GM18951 (cell line): ENCODE results near the gene OSBPL10.

Experiments used
- POLR2A ChIP-seq: IDR thresholded peaks from 4 replicates; pipeline ENCODE4 v1.6.1; 2011; ENCODE audit warnings: mild to moderate bottlenecking; ENCODE audit not compliant: insufficient read length, insufficient read depth; ENCODE audit errors: extremely low read depth
- in situ Hi-C: fragments of 300-500 bp; cut with MboI; formaldehyde crosslinking; loops from one replicate; pipeline ENCODE4 v1.12.0; 2022; ENCODE audit warnings: low sequenced_read_pairs, mixed read lengths, inconsistent platforms; ENCODE audit not compliant: unreplicated experiment

OSBPL10 gene

GRCh38 chr3:31959251-31959650, 21.8 kb downstream of the OSBPL10 start:
- no peak for TF ChIP-seq POLR2A
- in situ Hi-C loops: no loop called here

GRCh38 chr3:31958701-31959152, 22.3 kb downstream of the OSBPL10 start:
- in situ Hi-C loops: no loop called here
- TF ChIP-seq POLR2A: no peak

DNA sequence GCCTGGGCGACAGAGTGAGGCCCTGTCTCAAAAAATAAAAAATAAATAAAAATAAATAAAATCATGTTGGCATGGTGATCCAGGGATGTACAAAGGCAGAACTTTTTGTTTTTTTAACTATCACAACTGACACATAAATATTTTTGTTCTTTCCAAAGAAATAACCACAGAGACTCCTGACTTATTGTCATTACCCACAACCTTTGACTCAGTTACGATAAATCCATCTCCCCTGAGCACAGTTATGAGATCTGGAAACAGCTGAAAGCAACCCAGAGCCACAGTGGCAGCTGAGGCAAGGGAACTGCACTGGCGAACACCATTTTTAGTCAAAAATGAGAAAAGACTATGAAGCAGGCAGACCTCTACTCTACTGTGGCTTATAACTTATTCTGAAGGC, 24.0 kb downstream of the OSBPL10 start:
- TF ChIP-seq POLR2A: no peak
- in situ Hi-C loops: no loop called here

GRCh38 chr3:31955581-31955980, 25.5 kb downstream of the OSBPL10 start:
- TF ChIP-seq POLR2A: no peak
- in situ Hi-C loops: no loop called here

DNA sequence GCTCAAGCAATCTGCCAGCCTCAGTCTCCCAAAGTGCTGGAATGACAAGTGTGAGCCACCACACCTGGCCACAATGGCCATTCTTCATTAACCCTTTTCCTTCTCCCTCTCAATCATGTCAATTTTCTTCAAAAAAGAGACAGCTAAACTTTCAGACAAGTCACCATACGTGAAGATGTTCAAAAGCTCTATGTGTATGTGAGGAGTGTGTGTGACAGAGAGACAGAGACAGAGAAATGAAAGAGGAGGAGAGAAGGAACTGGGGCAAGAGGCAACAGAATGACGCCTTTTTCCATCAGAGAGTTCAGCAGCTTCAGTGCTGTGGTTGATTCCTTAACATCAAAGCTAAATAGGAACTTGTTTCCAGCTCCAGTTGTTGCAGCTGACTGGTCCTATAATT, 27.4 kb downstream of the OSBPL10 start:
- in situ Hi-C loops: no loop called here
- no peak for TF ChIP-seq POLR2A

DNA sequence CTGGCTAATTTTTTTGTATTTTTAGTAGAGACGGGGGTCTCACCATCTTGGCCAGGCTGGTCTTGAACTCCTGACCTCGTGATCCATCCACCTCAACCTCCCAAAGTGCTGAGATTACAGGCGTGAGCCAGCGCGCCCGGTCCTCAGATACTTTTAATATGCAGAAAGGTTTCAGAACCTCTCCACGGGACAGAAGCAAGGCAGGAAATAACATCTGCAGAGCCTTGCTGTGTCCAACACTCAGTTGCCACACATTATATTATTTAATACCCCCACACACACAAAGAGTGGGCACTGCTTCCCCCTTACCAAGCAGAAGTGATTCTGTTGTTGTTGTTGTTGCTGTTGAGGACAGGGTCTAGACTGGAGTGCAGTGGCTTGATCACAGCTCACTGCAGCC, 28.0 kb downstream of the OSBPL10 start:
- in situ Hi-C loops: no loop called here
- no peak for TF ChIP-seq POLR2A

DNA sequence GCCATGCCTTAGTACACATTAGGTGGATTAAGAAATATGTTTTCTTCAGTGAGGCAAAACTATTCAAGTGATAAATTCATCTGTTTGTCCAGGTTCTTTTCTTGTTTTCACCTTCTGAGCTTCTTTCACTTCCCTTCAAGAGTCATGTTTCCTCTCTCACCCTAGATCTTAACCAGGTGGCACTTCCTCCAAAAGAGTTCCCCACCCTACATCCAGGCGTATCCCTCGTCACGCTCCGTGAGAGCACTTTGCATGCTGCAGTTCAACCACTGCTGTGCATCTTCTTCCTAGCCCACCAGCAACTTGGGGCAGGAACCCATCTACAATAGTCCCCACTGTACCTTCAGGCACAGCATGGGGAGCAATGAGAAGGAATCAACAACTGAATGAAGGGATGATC, 28.9 kb downstream of the OSBPL10 start:
- no peak for TF ChIP-seq POLR2A
- in situ Hi-C loops: no loop called here

DNA sequence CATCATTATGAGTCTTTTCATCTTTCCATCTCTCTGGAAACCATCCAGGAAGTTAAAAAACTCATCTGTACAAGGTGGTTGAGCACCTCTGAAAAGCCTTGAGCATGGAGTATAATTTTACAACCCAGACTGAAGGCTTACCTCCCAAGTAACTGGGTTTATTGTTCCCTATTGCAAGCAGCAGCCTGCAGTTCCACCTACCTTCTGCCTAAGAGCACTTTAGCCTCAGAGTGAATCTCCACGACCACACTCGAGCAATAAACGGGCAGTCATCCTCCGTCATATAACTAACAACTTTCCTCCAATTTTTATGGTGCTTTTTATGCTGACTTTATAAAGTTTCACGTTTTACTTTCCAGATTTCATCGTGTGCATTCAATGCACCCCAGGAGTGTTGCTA, 32.8 kb downstream of the OSBPL10 start:
- no peak for TF ChIP-seq POLR2A
- in situ Hi-C loops: no loop called here

DNA sequence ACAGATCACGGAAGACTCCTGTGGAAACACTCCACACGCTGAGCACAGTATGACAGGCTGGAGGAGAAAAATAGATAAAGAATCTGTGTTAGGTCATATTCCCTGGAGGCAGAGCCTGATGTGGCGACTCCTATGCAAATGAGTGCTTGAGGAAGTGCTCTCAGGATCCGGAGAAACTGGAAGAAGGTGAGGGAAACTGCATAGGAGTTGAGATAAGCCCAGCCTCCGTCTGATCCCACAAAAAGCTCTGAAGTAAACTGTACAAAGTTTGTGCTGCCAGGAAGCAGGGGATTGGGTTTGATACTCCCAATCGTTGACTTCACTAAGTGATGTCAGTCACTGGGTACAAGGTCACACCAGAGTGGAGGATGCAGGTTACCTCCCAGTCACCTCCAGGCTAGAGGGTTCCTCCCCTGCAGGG, 33.4 kb downstream of the OSBPL10 start:
- TF ChIP-seq POLR2A: no peak
- in situ Hi-C loops: no loop called here

GRCh38 chr3:31947162-31947561, 33.9 kb downstream of the OSBPL10 start:
- TF ChIP-seq POLR2A: no peak
- in situ Hi-C loops: no loop called here

GRCh38 chr3:31946484-31947081, 34.5 kb downstream of the OSBPL10 start:
- in situ Hi-C loops: no loop called here
- no peak for TF ChIP-seq POLR2A

GRCh38 chr3:31945738-31946052, 35.4 kb downstream of the OSBPL10 start:
- TF ChIP-seq POLR2A: no peak
- in situ Hi-C loops: no loop called here

- in situ Hi-C loops: no loop called here
- no peak for TF ChIP-seq POLR2A
Observed at GRCh38 chr3:31943041-31943440, 38.0 kb downstream of the OSBPL10 start.

GRCh38 chr3:31942446-31942845, 38.6 kb downstream of the OSBPL10 start:
- in situ Hi-C loops: no loop called here
- TF ChIP-seq POLR2A: no peak

DNA sequence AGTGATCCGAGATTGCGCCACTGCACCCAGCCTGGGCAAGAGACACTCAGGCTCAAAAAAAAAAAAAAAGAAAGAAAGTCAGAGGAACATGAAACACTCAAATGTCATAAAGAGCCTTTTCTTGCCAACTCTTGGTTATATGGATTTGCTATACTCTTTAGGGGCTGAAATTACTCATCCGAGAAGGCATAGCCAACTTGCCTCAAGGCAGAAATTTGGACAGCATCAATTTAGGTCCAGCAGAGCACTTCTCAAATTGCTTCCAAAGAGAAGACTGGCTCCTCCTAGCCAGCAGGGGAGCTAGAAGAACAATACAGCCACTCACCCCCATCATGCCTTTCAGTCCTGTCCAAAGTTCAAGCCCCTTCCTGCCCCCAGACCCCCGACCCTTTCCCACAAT, 43.8 kb downstream of the OSBPL10 start:
- in situ Hi-C loops: no loop called here
- TF ChIP-seq POLR2A: no peak
